Activated naive CD4-positive, alpha-beta T cell treated with anti-CD3 and anti-CD28 coated beads, Interleukin-2, amount 50 U/mL, for 72 hours (primary cell): ENCODE measurements around the gene TNFSF15. TPM values are rescaled to one million over a fixed set of nuclear protein-coding genes. Genes with fewer than 3 reads are reported as not detected.

ENCODE experiments used
- ATAC-seq, 2 donors: fragments of 150-1000 bp; cut with Tn5 transposase; 2 replicates each; pipeline ENCODE4 v1.10.0; 2021; ENCODE audit warnings: mild to moderate bottlenecking in 2 of 2, moderate library complexity in 2 of 2
- DNase-seq, 2 donors: peaks; one replicate each; pipeline ENCODE4 v3.0.0; 2021 to 2022; ENCODE audit warnings: low spot score in 2 of 2
- H3K27ac Mint-ChIP-seq, 2 donors: one replicate each; pipeline ENCODE4 v1.8.0; 2022; ENCODE audit warnings: mild to moderate bottlenecking in 2 of 2, mixed read lengths in 2 of 2
- H3K36me3 Mint-ChIP-seq, 2 donors: one replicate each; pipeline ENCODE4 v1.8.0; 2022; ENCODE audit warnings: mixed read lengths in 2 of 2
- H3K9me3 Mint-ChIP-seq, 2 donors: one replicate each; pipeline ENCODE4 v1.8.0; 2022; ENCODE audit warnings: mixed read lengths in 2 of 2
- total RNA-seq, 2 donors: library from RNA; stranded (reverse); gene quantifications; one replicate each; pipeline ENCODE4 v1.2.3, GENCODE V29; 2022

The TNFSF15 gene
- total RNA-seq, 2 donors from 2014 or later: 0.35 to 0.43 TPM

DNA sequence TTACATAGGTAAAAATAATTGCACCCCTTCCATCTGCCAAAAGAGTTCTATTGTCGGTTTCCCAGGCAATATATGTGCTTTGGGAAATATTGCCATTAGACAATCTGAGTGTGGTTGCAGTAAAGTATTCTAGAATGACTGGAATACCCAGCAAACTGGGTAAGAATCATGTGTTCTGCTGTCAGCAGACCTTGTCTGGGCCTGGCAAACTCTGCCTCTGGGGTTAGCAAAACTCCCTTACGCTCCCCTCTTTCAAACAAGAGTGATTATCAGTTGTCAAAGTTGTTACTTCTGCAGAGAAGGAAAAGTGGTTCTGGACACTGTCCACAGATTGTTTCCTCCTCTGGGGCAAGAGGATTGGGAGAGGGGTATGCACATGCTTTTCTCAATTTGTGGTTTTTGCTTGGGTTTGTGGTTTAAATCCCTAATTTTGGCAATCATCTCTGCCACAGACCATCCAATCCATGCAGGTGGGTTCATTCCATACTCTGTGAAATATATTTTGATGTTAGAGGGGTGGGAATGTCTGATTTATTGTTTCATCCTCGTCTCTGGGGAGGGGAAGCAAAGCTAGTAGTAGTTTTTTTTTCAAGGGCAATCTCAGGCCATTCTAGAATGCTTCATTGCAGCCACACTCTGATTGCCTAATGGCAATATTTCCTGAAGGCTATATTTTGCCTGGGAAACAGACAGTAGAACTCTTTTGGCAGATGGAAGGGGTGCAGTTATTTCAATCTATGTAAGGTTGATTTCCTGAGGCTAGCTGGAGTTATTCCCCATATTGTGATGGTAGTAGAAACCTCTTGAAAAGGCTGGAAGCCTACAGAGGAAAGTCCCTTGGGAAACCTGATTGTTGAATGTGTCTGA lies 24.0 kb upstream of the TNFSF15 start:
- Mint-ChIP-seq H3K36me3 (peaks cover 2 to 5% of the 10 kb centered on the region in 2 donors), H3K27ac (no peak overlapping the region), H3K9me3 (peaks cover 0 to 11% of the 10 kb centered on the region in 2 donors)
- DNase-seq (no peak), ATAC-seq (no peak)

DNA sequence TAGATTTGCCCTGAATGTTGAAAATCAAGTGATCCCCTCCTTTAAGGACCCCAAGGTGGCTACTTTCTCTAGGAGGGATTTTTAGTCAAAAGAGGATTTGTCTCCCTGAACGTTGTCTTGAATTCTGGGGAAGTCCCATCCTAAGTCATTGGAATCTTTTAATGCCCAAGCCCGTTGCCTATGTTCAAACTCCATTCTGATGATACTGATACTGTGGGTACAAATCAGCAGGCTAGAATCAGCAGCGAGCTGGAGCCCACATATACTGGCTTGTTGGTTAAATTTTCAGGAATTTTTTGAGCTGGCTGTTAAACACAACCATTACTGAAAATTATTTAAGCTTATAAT lies 22.4 kb upstream of the TNFSF15 start:
- peak overlapping the region in 1 of 2 donors; percentile 27 for H3K27ac Mint-ChIP-seq
- peaks cover 0 to 5% of the 10 kb centered on the region in 2 donors for H3K36me3 Mint-ChIP-seq
- H3K9me3 Mint-ChIP-seq: peaks cover 0 to 9% of the 10 kb centered on the region in 2 donors
- DNase-seq: no peak
- peak in 1 of 2 donors; percentile 41 for ATAC-seq

GRCh38 chr9:114827641-114828302 lies 21.9 kb upstream of the TNFSF15 start:
- no peak for DNase-seq
- H3K9me3 Mint-ChIP-seq: peaks cover 0 to 9% of the 10 kb centered on the region in 2 donors
- H3K27ac Mint-ChIP-seq: peak overlapping the region; percentile 2 to 27
- ATAC-seq: peak; percentile 91 to 100
- peaks cover 0 to 5% of the 10 kb centered on the region in 2 donors for H3K36me3 Mint-ChIP-seq

- H3K27ac Mint-ChIP-seq: no peak overlapping the region
- no peak for DNase-seq
Observed at GRCh38 chr9:114826431-114826830, 20.6 kb upstream of the TNFSF15 start.

GRCh38 chr9:114825126-114825795 lies 19.4 kb upstream of the TNFSF15 start:
- no peak for ATAC-seq
- no peak for DNase-seq
- peaks cover 0 to 14% of the 10 kb centered on the region in 2 donors for H3K9me3 Mint-ChIP-seq
- no peak overlapping the region for H3K27ac Mint-ChIP-seq
- peaks cover 0 to 5% of the 10 kb centered on the region in 2 donors for H3K36me3 Mint-ChIP-seq

More at GRCh38 chr9:114826431-114826830, 20.6 kb upstream of the TNFSF15 start:
- Mint-ChIP-seq H3K9me3 (peaks cover 0 to 9% of the 10 kb centered on the region in 2 donors), H3K36me3 (peaks cover 0 to 5% of the 10 kb centered on the region in 2 donors)
- no peak for ATAC-seq

- H3K9me3 Mint-ChIP-seq: peaks cover 0 to 14% of the 10 kb centered on the region in 2 donors
- no peak for DNase-seq
- peaks cover 0 to 5% of the 10 kb centered on the region in 2 donors for H3K36me3 Mint-ChIP-seq
- no peak overlapping the region for H3K27ac Mint-ChIP-seq
- ATAC-seq: no peak
Observed at GRCh38 chr9:114824110-114824509, 18.3 kb upstream of the TNFSF15 start.

- Mint-ChIP-seq H3K27ac (no peak overlapping the region), H3K36me3 (peaks cover 0 to 5% of the 10 kb centered on the region in 2 donors), H3K9me3 (peaks cover 0 to 14% of the 10 kb centered on the region in 2 donors)
- DNase-seq (no peak), ATAC-seq (no peak)
Observed at GRCh38 chr9:114823441-114823840, 17.6 kb upstream of the TNFSF15 start.

GRCh38 chr9:114822708-114823107 lies 16.9 kb upstream of the TNFSF15 start:
- no peak for ATAC-seq
- no peak for DNase-seq
- Mint-ChIP-seq H3K36me3 (peaks cover 0 to 5% of the 10 kb centered on the region in 2 donors), H3K9me3 (peaks cover 0 to 10% of the 10 kb centered on the region in 2 donors), H3K27ac (no peak overlapping the region)

- DNase-seq: no peak
- Mint-ChIP-seq H3K9me3 (peaks cover 0 to 11% of the 10 kb centered on the region in 2 donors), H3K36me3 (peaks cover 0 to 4% of the 10 kb centered on the region in 2 donors), H3K27ac (no peak overlapping the region)
- no peak for ATAC-seq
Observed at GRCh38 chr9:114820776-114821501, 15.1 kb upstream of the TNFSF15 start.

DNA sequence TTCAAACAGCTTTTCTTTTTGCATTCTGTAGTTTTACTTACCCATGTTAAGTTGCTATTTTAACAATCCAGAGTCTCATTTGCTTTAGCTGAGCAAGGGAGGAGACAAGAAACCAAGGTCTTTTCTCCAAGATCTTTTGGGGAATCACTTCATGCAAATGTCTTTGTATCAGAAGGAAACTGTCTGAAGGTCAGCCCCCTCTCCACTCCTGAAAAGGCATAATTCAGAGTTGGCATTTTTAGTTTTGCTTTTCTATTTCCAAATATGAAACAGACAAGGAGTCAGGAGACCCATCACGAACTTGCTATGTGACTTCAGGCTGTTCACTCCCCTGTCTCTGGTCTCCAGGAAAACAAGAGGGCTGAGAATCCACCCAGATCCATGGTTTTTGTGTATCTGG lies 12.3 kb upstream of the TNFSF15 start:
- no peak for DNase-seq
- H3K9me3 Mint-ChIP-seq: peaks cover 5 to 11% of the 10 kb centered on the region in 2 donors
- no peak for ATAC-seq
- no peak overlapping the region for H3K27ac Mint-ChIP-seq
- peaks cover 12 to 13% of the 10 kb centered on the region in 2 donors for H3K36me3 Mint-ChIP-seq

DNA sequence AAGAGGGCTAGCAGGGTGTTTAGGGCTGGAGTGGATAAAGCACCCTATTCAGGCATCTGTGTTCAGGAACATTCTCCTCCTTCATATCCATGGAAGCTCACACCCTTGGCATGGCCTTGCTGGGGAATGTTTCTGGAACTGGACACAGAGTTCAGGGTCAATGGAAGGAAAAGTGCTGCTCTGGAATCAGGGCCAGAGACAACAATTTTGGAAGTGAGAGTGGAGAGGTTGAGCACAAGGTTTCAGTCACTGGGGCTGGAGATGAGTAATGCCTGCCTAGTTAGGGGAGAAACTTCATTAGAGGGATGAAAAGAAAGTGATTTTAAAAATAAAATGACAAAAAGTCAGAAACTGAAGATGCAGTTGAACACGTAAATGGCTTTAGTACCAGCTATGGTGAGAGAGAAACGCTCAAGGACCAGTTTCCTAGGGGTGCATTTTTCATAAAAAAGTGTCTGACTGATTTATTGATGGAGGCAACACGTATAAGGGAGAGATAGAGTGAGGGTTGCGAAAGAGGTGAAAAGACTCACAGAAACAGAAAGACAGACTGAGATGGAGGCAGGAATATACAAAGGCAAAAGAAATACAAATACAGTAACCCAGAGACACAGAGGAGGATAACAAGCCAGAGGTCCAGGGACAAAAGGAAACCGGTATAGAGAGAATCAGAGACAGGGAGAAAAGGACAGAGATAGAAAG lies 8.0 kb upstream of the TNFSF15 start:
- DNase-seq: no peak
- Mint-ChIP-seq H3K27ac (peak overlapping the region in 1 of 2 donors; percentile 27), H3K36me3 (peaks cover 12 to 13% of the 10 kb centered on the region in 2 donors), H3K9me3 (peaks cover 5 to 9% of the 10 kb centered on the region in 2 donors)
- peak; percentile 51 to 74 for ATAC-seq

GRCh38 chr9:114811966-114812636 lies 6.3 kb upstream of the TNFSF15 start:
- H3K36me3 Mint-ChIP-seq: peaks cover 12 to 13% of the 10 kb centered on the region in 2 donors
- ATAC-seq (no peak), DNase-seq (no peak)
- no peak overlapping the region for H3K27ac Mint-ChIP-seq
- H3K9me3 Mint-ChIP-seq: peaks cover 5 to 14% of the 10 kb centered on the region in 2 donors

DNA sequence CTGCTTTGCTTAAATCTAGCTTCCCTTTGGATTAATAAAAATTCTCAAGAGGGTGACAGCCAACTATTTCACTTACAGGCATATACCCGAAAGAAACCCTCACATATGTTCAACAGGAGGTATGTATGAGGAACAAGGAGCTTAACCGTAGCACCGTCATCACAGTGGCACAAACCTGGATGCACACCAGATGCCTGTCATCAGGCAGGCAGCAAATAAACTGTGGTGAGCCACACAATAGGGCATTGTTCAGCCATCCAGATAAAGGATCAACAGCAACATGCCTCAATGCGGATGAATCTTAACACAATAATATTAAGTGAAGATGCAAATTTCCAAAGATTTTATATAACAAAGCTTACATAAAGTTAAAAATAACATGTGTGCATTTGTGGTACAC lies 5.5 kb upstream of the TNFSF15 start:
- peaks cover 11 to 13% of the 10 kb centered on the region in 2 donors for H3K36me3 Mint-ChIP-seq
- no peak for DNase-seq
- no peak for ATAC-seq
- no peak overlapping the region for H3K27ac Mint-ChIP-seq
- H3K9me3 Mint-ChIP-seq: peaks cover 5 to 12% of the 10 kb centered on the region in 2 donors

- no peak for DNase-seq
- H3K27ac Mint-ChIP-seq: no peak overlapping the region
Observed at GRCh38 chr9:114810614-114811013, 4.8 kb upstream of the TNFSF15 start.

GRCh38 chr9:114806526-114806900 lies 674 bp upstream of the TNFSF15 start:
- Mint-ChIP-seq H3K27ac (no peak overlapping the region), H3K9me3 (peaks cover 0 to 13% of the 10 kb centered on the region in 2 donors), H3K36me3 (no peaks in the 10 kb centered on the region)
- ATAC-seq (no peak), DNase-seq (no peak)

More at GRCh38 chr9:114810614-114811013, 4.8 kb upstream of the TNFSF15 start:
- peaks cover 5 to 8% of the 10 kb centered on the region in 2 donors for H3K9me3 Mint-ChIP-seq
- peaks cover 7 to 13% of the 10 kb centered on the region in 2 donors for H3K36me3 Mint-ChIP-seq
- ATAC-seq: no peak
